IMR-90 (cell line): ENCODE measurements around the gene MIB1.

Experiments
- SMC3 ChIP-seq: fragments of 150-350 bp; IDR thresholded peaks from 2 replicates; pipeline ENCODE4 v1.6.1; 2016; ENCODE audit warnings: low read depth, mild to moderate bottlenecking, antibody characterized with exemption, low read length, moderate library complexity
- TF ChIP-seq, protein P1 (sequence below): conservative IDR thresholded peaks from 2 replicates; pipeline ENCODE4 v1.5.1; 2012; ENCODE audit warnings: mild to moderate bottlenecking, low read depth, low read length, improper control_type of control experiment

- TF ChIP-seq, protein P1, sequence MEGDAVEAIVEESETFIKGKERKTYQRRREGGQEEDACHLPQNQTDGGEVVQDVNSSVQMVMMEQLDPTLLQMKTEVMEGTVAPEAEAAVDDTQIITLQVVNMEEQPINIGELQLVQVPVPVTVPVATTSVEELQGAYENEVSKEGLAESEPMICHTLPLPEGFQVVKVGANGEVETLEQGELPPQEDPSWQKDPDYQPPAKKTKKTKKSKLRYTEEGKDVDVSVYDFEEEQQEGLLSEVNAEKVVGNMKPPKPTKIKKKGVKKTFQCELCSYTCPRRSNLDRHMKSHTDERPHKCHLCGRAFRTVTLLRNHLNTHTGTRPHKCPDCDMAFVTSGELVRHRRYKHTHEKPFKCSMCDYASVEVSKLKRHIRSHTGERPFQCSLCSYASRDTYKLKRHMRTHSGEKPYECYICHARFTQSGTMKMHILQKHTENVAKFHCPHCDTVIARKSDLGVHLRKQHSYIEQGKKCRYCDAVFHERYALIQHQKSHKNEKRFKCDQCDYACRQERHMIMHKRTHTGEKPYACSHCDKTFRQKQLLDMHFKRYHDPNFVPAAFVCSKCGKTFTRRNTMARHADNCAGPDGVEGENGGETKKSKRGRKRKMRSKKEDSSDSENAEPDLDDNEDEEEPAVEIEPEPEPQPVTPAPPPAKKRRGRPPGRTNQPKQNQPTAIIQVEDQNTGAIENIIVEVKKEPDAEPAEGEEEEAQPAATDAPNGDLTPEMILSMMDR: no peak
- TF ChIP-seq SMC3: no peak
Observed at GRCh38 chr18:21864386-21864785, 123.8 kb downstream of the MIB1 start.
